H1 (cell line): Measurements from ENCODE around the gene STX18. TPM values are rescaled to one million over a fixed set of nuclear protein-coding genes. Genes with fewer than 3 reads are reported as not detected.

Experiments
- BCL11A ChIP-seq, 2 experiments: IDR thresholded peaks; one replicate each; pipeline ENCODE4 v1.6.1; 2011; ENCODE audit warnings: low read depth in 2 of 2, low read length in 2 of 2, mild to moderate bottlenecking in 2 of 2
- CHD1 ChIP-seq: IDR thresholded peaks from 2 replicates; pipeline ENCODE4 v1.6.1; 2012; ENCODE audit warnings: low read depth, low read length, improper control_type of control experiment
- CHD7 ChIP-seq: fragments of 300-600 bp; sonication (generic); IDR thresholded peaks from 2 replicates; pipeline ENCODE4 v1.7.1; 2012; ENCODE audit warnings: low read length, moderate library complexity, mild to moderate bottlenecking, inconsistent platforms; ENCODE audit not compliant: insufficient replicate concordance
- EZH2 ChIP-seq: fragments of 200-600 bp; sonication (generic); IDR thresholded peaks from 2 replicates; pipeline ENCODE4 v1.7.1; 2012; ENCODE audit warnings: low read depth, mild to moderate bottlenecking, moderate library complexity, low read length, inconsistent platforms; ENCODE audit not compliant: severe bottlenecking
- HDAC6 ChIP-seq: IDR thresholded peaks from one replicate; pipeline ENCODE4 v1.7.1; 2012; ENCODE audit warnings: low read depth, mild to moderate bottlenecking, inconsistent platforms, low read length, moderate library complexity
- RFX5 ChIP-seq: IDR thresholded peaks from 2 replicates; pipeline ENCODE4 v1.6.1; 2011; ENCODE audit warnings: low read depth, low read length, improper control_type of control experiment, borderline replicate concordance
- SIN3A ChIP-seq, 2 experiments: IDR thresholded peaks in 1 of 2; conservative IDR thresholded peaks in 1 of 2; 2 replicates each; pipeline ENCODE4 v1.6.1; 2011 to 2012; ENCODE audit warnings: low read length in 2 of 2, improper control_type of control experiment in 1 of 2, low read depth in 1 of 2, mild to moderate bottlenecking in 1 of 2
- SP2 ChIP-seq: IDR thresholded peaks from 2 replicates; pipeline ENCODE4 v1.6.1; 2012; ENCODE audit warnings: mild to moderate bottlenecking, low read length, inconsistent platforms
- TAF1 ChIP-seq: IDR thresholded peaks from 2 replicates; pipeline ENCODE4 v1.6.1; 2011; ENCODE audit warnings: mild to moderate bottlenecking, low read depth, low read length
- polyA plus RNA-seq, 7 experiments: library from polyadenylated mRNA; depleted of rRNA in 3 of 7; stranded (reverse) in 5 of 7; unstranded in 2 of 7; fragments of >200 nt in 5 of 7; fragments of 200-250 nt in 2 of 7; gene quantifications; 1 replicate in 5 of 7; 2 replicates in 1 of 7; 4 replicates in 1 of 7; pipeline versions ENCODE4 v1.2.1 to v1.2.3, GENCODE V29; 2011 to 2013; ENCODE audit warnings: missing spikeins in 2 of 7, mixed read lengths in 2 of 7
- total RNA-seq: library from RNA; stranded (reverse); fragmentation: NEBNext Ultra II Directional; extraction: Animal tissue kit (Norgen Biotek cat#: 25700); gene quantifications from 2 replicates; pipeline ENCODE4 v1.2.1, GENCODE V29; 2021
- TF ChIP-seq, protein P1 (sequence below): IDR thresholded peaks from 2 replicates; pipeline ENCODE4 v1.6.1; 2012; ENCODE audit warnings: inconsistent platforms

The STX18 gene
- total and polyA plus RNA-seq, 2 of the 8 experiments (the other 6 are each of a cell fraction or from before 2014, with no cell fraction given): 14.6 to 18.3 TPM

- TF ChIP-seq CHD7 (no peak), TAF1 (no peak), CHD1 (no peak), RFX5 (no peak), SP2 (no peak), BCL11A (IDR thresholded peaks at IDR 0.05; ENCODE audit: low read depth in 2 of 2, low read length in 2 of 2) (no peak), HDAC6 (no peak), SIN3A (conservative IDR thresholded peaks at IDR 0.05 in 1 of 2, IDR thresholded peaks at IDR 0.05 in 1 of 2; ENCODE audit: low read depth in 1 of 2, low read length in 2 of 2) (no peak), EZH2 (no peak)
- TF ChIP-seq, protein P1, sequence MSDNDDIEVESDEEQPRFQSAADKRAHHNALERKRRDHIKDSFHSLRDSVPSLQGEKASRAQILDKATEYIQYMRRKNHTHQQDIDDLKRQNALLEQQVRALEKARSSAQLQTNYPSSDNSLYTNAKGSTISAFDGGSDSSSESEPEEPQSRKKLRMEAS: no peak
Measured at GRCh38 chr4:4427886-4428285, 114.0 kb downstream of the STX18 start (continued).
